Thyroid gland (tissue), 4 donors: ENCODE measurements around the gene ADAMTSL1.

Experiments used
- CTCF ChIP-seq, 6 experiments: fragments of 200-600 bp in 3 of 6; fragments of 450-650 bp in 3 of 6; sonication (generic) in 3 of 6; IDR thresholded peaks; one replicate each; pipeline ENCODE4 v1.5.1; 2016 to 2019; ENCODE audit warnings: antibody characterized with exemption in 6 of 6, mild to moderate bottlenecking in 2 of 6, inconsistent platforms in 1 of 6, moderate library complexity in 1 of 6
- POLR2A ChIP-seq, 2 donors: fragments of 450-650 bp; IDR thresholded peaks; one replicate each; pipeline ENCODE4 v1.6.1; 2017; ENCODE audit warnings: antibody characterized with exemption in 2 of 2, mild to moderate bottlenecking in 2 of 2, moderate library complexity in 1 of 2

- no peak for TF ChIP-seq CTCF (IDR thresholded peaks at IDR 0.05)
- TF ChIP-seq POLR2A (IDR thresholded peaks at IDR 0.05) = no peak
Observed at GRCh38 chr9:18849270-18849669, 375.3 kb downstream of the ADAMTSL1 start.
